ENCODE results near the gene ZFAND3. TPM values are rescaled to one million over a fixed set of nuclear protein-coding genes. Genes with fewer than 3 reads are reported as not detected.

ZFAND3 gene
- total and polyA plus RNA-seq, 12 donors = 21.4 to 163 (median 46.3) TPM

- TF ChIP-seq POLR2A (IDR thresholded peaks at IDR 0.05) = no peak
- no peak for TF ChIP-seq CTCF (IDR thresholded peaks at IDR 0.05)
- H3K4me1 ChIP-seq (replicated peaks in 1 of 2) = peaks cover 0 to 45% of the 10 kb centered on the region in 2 donors
Observed at GRCh38 chr6:37847704-37848103, 28.2 kb downstream of the ZFAND3 start.

GRCh38 chr6:37848371-37848770 lies 28.8 kb downstream of the ZFAND3 start:
- 90 to 98% (median 95%) methylated on average over 4 of the region's 4 CpGs for WGBS, 4 donors
- intact Hi-C loops (cut with DNase I) = no loop called here
- Histone ChIP-seq H3K36me3 (replicated peaks in 1 of 2) (no peaks in the 10 kb centered on the region), H3K9me3 (replicated peaks in 1 of 3) (no peaks in the 10 kb centered on the region), H3K4me3 (no peak overlapping the region), H3K4me1 (replicated peaks in 1 of 2) (peaks cover 0 to 42% of the 10 kb centered on the region in 2 donors), H3K27me3 (no peaks in the 10 kb centered on the region), H3K27ac (no peak overlapping the region)
- no peak for DNase-seq
- TF ChIP-seq CTCF (IDR thresholded peaks at IDR 0.05) (no peak), POLR2A (IDR thresholded peaks at IDR 0.05) (no peak)

More at GRCh38 chr6:37847704-37848103, 28.2 kb downstream of the ZFAND3 start:
- H3K36me3 ChIP-seq (replicated peaks in 1 of 2) = no peaks in the 10 kb centered on the region
- no peaks in the 10 kb centered on the region for H3K9me3 ChIP-seq (replicated peaks in 1 of 3)
- no peak overlapping the region for H3K4me3 ChIP-seq
- no peak for DNase-seq
- intact Hi-C loops (cut with DNase I) = no loop called here
- WGBS, 4 donors = 91 to 96% (median 93%) methylated on average over 3 of the region's 3 CpGs
- no peaks in the 10 kb centered on the region for H3K27me3 ChIP-seq
- H3K27ac ChIP-seq = no peak overlapping the region

GRCh38 chr6:37850260-37850659 lies 30.7 kb downstream of the ZFAND3 start:
- 84 to 95% (median 88%) methylated on average over 4 of the region's 4 CpGs for WGBS, 4 donors
- Histone ChIP-seq H3K27me3 (no peaks in the 10 kb centered on the region), H3K36me3 (replicated peaks in 1 of 2) (no peaks in the 10 kb centered on the region), H3K4me3 (no peak overlapping the region), H3K4me1 (replicated peaks in 1 of 2) (peaks cover 0 to 39% of the 10 kb centered on the region in 2 donors), H3K9me3 (replicated peaks in 1 of 3) (no peaks in the 10 kb centered on the region), H3K27ac (no peak overlapping the region)
- DNase-seq = no peak
- TF ChIP-seq POLR2A (IDR thresholded peaks at IDR 0.05) = no peak
- no peak for TF ChIP-seq CTCF (IDR thresholded peaks at IDR 0.05)
- intact Hi-C loops (cut with DNase I) = no loop called here

GRCh38 chr6:37850728-37851285 lies 31.3 kb downstream of the ZFAND3 start:
- H3K36me3 ChIP-seq (replicated peaks in 1 of 2) = no peaks in the 10 kb centered on the region
- H3K4me3 ChIP-seq = no peak overlapping the region
- TF ChIP-seq POLR2A (IDR thresholded peaks at IDR 0.05) = no peak
- 88 to 95% (median 94%) methylated on average over 9 of the region's 9 CpGs for WGBS, 4 donors
- peaks cover 0 to 34% of the 10 kb centered on the region in 2 donors for H3K4me1 ChIP-seq (replicated peaks in 1 of 2)
- H3K27me3 ChIP-seq = no peaks in the 10 kb centered on the region
- intact Hi-C loops (cut with DNase I) = no loop called here
- H3K9me3 ChIP-seq (replicated peaks in 1 of 3) = no peaks in the 10 kb centered on the region
- no peak overlapping the region for H3K27ac ChIP-seq
- no peak for DNase-seq

GRCh38 chr6:37851997-37852524 lies 32.5 kb downstream of the ZFAND3 start:
- WGBS, 4 donors = 89 to 100% (median 94%) methylated on average over 1 of the region's 1 CpG
- Histone ChIP-seq H3K4me3 (no peak overlapping the region), H3K9me3 (replicated peaks in 1 of 3) (no peaks in the 10 kb centered on the region), H3K27ac (no peak overlapping the region), H3K4me1 (replicated peaks in 1 of 2) (peaks cover 0 to 29% of the 10 kb centered on the region in 2 donors), H3K27me3 (no peaks in the 10 kb centered on the region), H3K36me3 (replicated peaks in 1 of 2) (no peaks in the 10 kb centered on the region)
- intact Hi-C loops (cut with DNase I) = no loop called here
- no peak for TF ChIP-seq CTCF (IDR thresholded peaks at IDR 0.05)
- TF ChIP-seq POLR2A (IDR thresholded peaks at IDR 0.05) = no peak
- DNase-seq = no peak

Measured in adrenal gland (tissue), 12 donors.